HG02885 (cell line): ENCODE data around the gene DPP6.
"Not testable (repeated sequence)": the region's sequence is repeated elsewhere in the genome, so short reads cannot be mapped to it uniquely, and the experiment has no call there.

Source experiments
- ATAC-seq: cut with Tn5 transposase; IDR thresholded peaks from one replicate; pipeline ENCODE4 v1.9.1; 2021; ENCODE audit warnings: mild to moderate bottlenecking; ENCODE audit not compliant: unreplicated experiment, poor library complexity

The DPP6 gene

GRCh38 chr7:154638286-154638685, 586.1 kb downstream of the DPP6 start:
- ATAC-seq, result no peak

- ATAC-seq, result no peak
These were observed 588.2 kb downstream of the DPP6 start for GRCh38 chr7:154640266-154640865.

- ATAC-seq, result no peak
These were observed 588.7 kb downstream of the DPP6 start for GRCh38 chr7:154640917-154641316.

- no peak for ATAC-seq
These were observed 592.2 kb downstream of the DPP6 start for GRCh38 chr7:154644366-154644765.

GRCh38 chr7:154646126-154647013, 594.2 kb downstream of the DPP6 start:
- no peak for ATAC-seq

GRCh38 chr7:154647625-154648024, 595.4 kb downstream of the DPP6 start:
- no peak for ATAC-seq

GRCh38 chr7:154649015-154649414, 596.8 kb downstream of the DPP6 start:
- no peak for ATAC-seq

- no peak for ATAC-seq
These were observed 597.2 kb downstream of the DPP6 start for GRCh38 chr7:154649434-154649833.

GRCh38 chr7:154650275-154650674, 598.1 kb downstream of the DPP6 start:
- ATAC-seq, result no peak

- ATAC-seq, result no peak
These were observed 599.3 kb downstream of the DPP6 start for GRCh38 chr7:154651501-154651900.

GRCh38 chr7:154652564-154652963, 600.4 kb downstream of the DPP6 start:
- ATAC-seq, result no peak

GRCh38 chr7:154653281-154653680, 601.1 kb downstream of the DPP6 start:
- no peak for ATAC-seq

GRCh38 chr7:154656618-154657017, 604.4 kb downstream of the DPP6 start:
- no peak for ATAC-seq

- ATAC-seq, result no peak
These were observed 614.6 kb downstream of the DPP6 start for GRCh38 chr7:154666768-154667167.

- no peak for ATAC-seq
These were observed 620.6 kb downstream of the DPP6 start for GRCh38 chr7:154672659-154673415.

GRCh38 chr7:154674191-154674590, 622.0 kb downstream of the DPP6 start:
- ATAC-seq, result no peak

- no peak for ATAC-seq
These were observed 623.4 kb downstream of the DPP6 start for GRCh38 chr7:154675560-154675959.

GRCh38 chr7:154676033-154676421, 623.8 kb downstream of the DPP6 start:
- not testable (repeated sequence) for ATAC-seq

GRCh38 chr7:154676422-154677073, 624.4 kb downstream of the DPP6 start:
- ATAC-seq, result no peak

- no peak for ATAC-seq
These were observed 625.3 kb downstream of the DPP6 start for GRCh38 chr7:154677454-154677853.
